Right renal cortex interstitium (tissue), 3 donors: ENCODE results near the gene MOB2. TPM values are rescaled to one million over a fixed set of nuclear protein-coding genes. Genes with fewer than 3 reads are reported as not detected.

ENCODE experiments used
- DNase-seq, 3 donors: peaks; one replicate each; pipeline ENCODE4 v3.0.0-alpha.2; 2013; ENCODE audit warnings: low read depth in 3 of 3, low spot score in 2 of 3
- polyA plus RNA-seq, 3 donors: library from polyadenylated mRNA; unstranded; fragments of 120-200 nt; gene quantifications; one replicate each; pipeline ENCODE4 v1.2.1, GENCODE V29; 2013; ENCODE audit not compliant: insufficient read length in 3 of 3

Gene MOB2
- polyA plus RNA-seq, 3 donors, result 28.8 to 36.7 (median 31.6) TPM

GRCh38 chr11:1490651-1491050 lies 4.1 kb upstream of the MOB2 start:
- no peak for DNase-seq

- DNase-seq, result no peak
Observed at GRCh38 chr11:1488575-1489180, 2.1 kb upstream of the MOB2 start.

GRCh38 chr11:1487851-1488574 lies 1.4 kb upstream of the MOB2 start:
- no peak for DNase-seq

DNA sequence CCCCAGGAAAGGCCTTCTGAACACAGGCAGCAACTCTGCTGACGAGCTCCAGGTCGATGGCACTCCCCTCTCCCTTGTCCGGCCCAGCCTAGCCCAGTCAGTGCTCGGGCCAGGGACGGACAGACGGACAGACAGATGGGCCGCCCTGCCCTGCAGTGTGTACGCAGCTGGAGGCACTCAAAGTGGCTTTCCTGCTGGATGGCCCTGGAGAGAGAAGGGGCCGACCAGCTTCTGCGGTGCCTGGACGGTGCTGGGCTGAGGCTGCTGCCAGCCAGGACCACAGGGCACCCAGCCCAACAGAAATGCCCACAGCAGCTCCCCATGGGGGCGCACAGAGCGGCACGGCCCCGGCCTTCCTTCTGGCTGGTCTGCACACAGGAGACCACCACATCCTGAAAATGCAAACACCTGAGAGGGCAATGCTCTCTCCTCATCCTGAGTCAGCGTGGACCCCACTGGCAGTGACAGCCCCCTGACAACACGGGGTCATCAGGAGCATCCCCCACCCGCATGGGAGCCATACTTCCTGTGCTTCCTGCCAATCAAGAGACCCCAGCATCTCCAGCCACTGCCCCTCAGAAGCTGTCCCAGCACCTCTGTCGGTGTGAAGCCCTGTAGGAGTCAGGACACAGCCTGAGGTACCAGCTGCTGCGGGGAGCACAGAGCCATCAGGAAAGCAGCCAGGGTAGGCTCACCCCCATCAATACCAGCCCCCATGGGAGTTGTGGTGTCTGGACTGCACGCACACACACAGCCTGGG lies 692 bp upstream of the MOB2 start:
- DNase-seq, result no peak

DNA sequence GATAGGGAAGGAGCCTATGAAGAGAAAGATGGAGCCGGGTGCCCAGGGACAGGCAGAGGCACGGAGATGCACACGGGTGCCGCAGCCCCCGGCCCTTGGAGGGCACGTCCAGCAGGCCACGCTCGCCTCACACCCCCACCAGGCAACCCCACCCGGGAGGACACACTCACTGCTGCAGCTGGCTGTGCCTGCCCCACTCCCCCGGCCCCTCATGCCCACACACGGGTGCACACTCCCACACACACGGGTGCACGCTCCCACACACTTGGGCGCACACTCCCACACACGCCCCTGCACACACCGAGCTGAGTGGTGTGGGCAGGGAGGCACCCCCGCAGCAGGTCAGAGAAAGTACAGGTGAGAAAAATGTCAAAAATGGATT lies 1.1 kb downstream of the MOB2 start:
- no peak for DNase-seq

- no peak for DNase-seq
Observed at GRCh38 chr11:1484695-1485503, 1.7 kb downstream of the MOB2 start.

DNA sequence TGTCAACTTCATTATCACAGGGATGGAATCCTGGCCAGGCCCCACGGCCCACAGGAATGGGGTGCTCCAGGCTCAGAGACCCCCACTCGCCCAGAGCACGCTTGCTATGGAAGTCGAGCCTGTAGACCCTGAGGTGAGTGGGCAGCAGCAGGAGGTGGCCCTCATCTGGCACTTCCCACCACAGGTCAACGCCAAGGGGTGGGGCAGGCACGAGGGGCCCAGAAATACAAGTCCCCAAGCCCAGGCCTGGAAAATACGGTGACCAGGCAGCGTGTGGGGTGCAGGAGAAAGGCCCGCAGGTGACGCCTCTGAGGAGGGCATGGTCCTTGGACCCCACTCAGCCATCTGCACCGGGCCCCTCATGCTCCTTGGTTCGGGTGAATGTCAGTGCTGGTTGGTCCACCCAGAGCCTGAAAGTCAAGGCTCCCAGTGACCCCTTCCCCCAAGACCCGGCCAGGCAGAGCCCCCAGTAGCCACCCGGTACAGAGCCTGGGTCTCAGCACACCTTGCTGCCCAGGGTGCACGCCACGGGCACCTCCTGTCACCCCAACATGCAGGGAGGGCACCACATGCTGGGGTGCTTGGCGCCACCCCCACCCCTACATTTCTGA lies 2.4 kb downstream of the MOB2 start:
- no peak for DNase-seq

GRCh38 chr11:1483445-1483961 lies 3.1 kb downstream of the MOB2 start:
- no peak for DNase-seq

- no peak for DNase-seq
Observed at GRCh38 chr11:1482581-1483444, 3.8 kb downstream of the MOB2 start.

DNA sequence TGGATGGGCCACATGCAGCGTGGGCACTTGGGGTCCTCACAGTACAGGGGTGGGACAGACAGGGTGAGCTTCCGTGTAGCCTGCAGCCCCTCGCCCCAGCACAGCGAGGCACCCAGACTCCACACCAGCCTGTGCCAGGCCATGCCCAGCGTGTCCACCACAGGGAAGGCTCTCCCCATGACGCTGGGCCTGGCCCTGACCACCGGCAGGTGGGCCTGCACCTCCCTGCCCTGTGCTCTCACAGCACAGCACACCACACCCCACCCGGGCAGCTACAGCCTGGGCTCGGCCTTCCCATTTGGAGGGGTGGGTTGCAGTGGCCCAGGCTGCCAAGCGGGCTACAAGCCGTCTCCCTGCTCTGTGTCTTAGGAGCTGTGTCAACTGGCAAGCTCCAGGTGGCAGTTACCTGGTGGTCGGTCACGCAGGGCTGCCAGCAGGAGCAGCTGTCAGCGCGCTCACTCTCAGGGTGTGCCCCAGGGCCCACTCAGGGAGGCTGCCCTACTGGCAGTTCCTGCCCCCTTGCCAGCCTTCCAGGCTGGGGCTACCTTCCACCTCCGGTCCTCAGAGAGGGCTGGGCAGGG lies 4.6 kb downstream of the MOB2 start:
- no peak for DNase-seq

DNA sequence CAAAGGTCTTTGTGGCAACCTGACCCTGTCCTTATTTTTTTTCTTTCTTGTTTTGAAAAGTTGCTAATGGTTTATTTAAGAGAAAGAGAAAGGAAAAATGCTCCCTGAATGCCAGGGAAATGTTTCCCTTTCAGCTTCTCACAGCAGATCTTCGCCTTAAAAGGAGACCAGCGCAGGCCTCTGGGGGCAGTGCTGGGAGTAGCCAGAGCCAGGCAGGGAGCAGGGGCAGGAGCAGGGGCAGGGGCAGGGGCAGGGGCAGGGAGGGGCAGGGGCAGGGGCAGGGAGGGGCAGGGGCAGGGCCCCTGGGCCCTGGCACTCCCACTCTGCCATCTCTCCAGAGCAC lies 5.1 kb downstream of the MOB2 start:
- DNase-seq, result no peak

- DNase-seq, result no peak
Observed at GRCh38 chr11:1480555-1481482, 5.8 kb downstream of the MOB2 start.

GRCh38 chr11:1480191-1480554 lies 6.4 kb downstream of the MOB2 start:
- DNase-seq, result no peak

- no peak for DNase-seq
Observed at GRCh38 chr11:1479678-1480118, 6.9 kb downstream of the MOB2 start.

DNA sequence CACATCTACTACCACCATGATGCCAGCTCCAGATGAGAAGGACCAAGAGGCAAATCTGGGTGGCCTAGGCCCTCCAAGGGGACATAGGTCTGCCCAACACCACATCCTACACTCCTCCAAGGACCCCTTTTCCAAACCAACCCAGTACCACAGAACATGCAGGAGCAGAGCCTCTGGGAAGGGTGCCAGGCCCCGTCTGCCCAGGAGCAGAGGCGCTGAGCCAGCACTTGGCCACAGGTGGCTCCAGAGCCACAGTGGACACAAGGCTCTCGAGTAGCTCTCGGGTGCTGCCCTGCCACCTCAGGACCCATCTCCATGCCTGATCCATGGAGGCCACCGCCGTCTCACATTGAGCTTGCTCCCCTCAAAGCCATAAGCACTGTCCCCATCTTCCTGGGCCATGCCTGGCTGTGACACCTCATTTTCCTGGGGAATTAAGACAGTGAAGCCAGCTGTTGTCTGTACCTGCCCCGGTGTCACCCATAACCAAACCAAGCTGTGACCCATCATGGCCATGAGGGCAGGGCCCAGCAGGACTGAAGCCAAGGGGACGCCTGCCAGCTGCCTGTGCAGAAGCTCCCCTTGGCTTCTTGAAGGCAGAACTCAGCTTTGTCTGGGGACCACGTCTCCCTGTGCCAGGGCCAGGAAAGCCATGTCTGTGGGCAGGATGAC lies 7.4 kb downstream of the MOB2 start:
- no peak for DNase-seq

DNA sequence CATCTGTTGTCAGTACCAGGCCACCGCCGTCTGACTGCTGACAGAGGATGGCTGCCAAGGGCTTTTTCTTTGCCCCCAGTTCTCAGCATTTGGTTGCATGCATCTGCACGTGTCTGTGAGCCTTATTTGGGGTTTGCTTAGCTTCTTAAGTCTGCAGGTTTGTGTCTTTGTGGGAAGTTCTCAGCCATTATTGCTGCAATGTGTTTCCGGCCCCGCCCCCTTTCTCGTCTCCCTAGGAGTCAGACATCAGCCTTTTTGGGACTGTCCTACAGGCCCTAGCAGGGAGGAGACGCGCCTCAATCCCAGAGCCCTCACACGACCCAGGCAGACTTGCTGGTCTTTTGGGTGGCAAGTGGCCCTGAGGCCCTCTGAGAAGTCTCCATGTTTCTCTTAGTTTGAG lies 8.0 kb downstream of the MOB2 start:
- DNase-seq, result no peak

DNA sequence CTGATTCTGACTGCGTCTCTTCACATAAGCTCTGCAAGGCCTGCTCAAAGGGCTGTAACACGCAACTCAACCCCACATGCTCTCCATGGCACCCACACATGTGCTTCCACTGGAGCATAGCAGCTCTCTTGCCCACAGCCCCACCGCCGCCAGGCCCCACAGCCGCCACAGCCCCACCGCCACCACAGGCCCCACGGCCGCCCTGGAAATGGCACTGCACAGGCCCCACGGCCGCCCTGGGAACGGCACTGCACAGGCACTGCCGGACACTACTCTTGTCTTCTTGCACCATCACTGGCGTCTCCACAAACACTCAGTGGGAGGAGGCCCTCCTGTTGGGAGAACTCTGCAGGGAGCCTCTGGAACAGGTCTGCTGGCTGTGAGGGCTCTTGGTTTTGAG lies 8.6 kb downstream of the MOB2 start:
- DNase-seq, result no peak
